ENCODE measurements around the gene ADPRS.

DNA sequence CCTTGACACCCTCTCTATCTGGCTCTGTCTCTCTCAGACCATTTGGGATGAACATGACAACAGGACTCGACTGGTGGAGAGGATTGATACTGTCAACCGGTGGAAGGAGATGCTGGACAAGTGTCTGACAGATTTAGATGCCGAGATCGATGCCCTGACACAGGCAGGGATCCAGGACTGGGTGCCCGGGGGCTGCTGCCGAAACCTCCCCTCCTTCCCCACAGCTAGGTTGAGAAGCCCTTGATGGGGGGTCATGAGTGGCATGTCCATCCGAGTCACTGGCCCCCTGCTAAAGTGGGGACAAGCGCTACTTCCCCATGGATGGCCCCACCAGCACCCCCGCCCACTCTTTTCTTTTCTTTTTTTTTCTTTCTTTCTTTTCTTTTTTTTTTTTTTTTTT, 3.6 kb upstream of the ADPRS start:
- TF ChIP-seq EP300 (IDR thresholded peaks at IDR 0.05) = no peak
- TF ChIP-seq, protein P1, sequence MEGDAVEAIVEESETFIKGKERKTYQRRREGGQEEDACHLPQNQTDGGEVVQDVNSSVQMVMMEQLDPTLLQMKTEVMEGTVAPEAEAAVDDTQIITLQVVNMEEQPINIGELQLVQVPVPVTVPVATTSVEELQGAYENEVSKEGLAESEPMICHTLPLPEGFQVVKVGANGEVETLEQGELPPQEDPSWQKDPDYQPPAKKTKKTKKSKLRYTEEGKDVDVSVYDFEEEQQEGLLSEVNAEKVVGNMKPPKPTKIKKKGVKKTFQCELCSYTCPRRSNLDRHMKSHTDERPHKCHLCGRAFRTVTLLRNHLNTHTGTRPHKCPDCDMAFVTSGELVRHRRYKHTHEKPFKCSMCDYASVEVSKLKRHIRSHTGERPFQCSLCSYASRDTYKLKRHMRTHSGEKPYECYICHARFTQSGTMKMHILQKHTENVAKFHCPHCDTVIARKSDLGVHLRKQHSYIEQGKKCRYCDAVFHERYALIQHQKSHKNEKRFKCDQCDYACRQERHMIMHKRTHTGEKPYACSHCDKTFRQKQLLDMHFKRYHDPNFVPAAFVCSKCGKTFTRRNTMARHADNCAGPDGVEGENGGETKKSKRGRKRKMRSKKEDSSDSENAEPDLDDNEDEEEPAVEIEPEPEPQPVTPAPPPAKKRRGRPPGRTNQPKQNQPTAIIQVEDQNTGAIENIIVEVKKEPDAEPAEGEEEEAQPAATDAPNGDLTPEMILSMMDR (IDR thresholded peaks at IDR 0.05) = no peak
